Neural progenitor cell (in vitro differentiated cells): ENCODE data around the gene GDI1. TPM values are rescaled to one million over a fixed set of nuclear protein-coding genes. Genes with fewer than 3 reads are reported as not detected.
"Not testable (repeated sequence)": the region's sequence is repeated elsewhere in the genome, so short reads cannot be mapped to it uniquely, and the experiment has no call there.

ENCODE experiments used
- DNase-seq: peaks from one replicate; pipeline ENCODE4 v3.0.0-alpha.2; 2016; ENCODE audit warnings: low spot score
- H2AFZ ChIP-seq: fragments of 200-600 bp; sonication (generic); replicated peaks from 2 replicates; pipeline ENCODE4 v1.6.1; 2016; ENCODE audit warnings: antibody characterized with exemption
- H3F3A ChIP-seq: fragments of 200-600 bp; sonication (generic); 2 replicates; pipeline ENCODE4 v1.6.1; 2016; ENCODE audit warnings: antibody characterized with exemption, low read depth
- H3K27ac ChIP-seq: fragments of 200-600 bp; sonication (generic); 2 replicates; pipeline ENCODE4 v1.5.1; 2016; ENCODE audit warnings: mild to moderate bottlenecking
- H3K27me3 ChIP-seq: fragments of 200-600 bp; sonication (generic); 2 replicates; pipeline ENCODE4 v1.6.1; 2016; ENCODE audit warnings: mild to moderate bottlenecking, moderate library complexity
- H3K36me3 ChIP-seq: fragments of 200-600 bp; sonication (generic); 2 replicates; pipeline ENCODE4 v1.5.1; 2016
- H3K4me1 ChIP-seq: fragments of 200-600 bp; sonication (generic); 2 replicates; pipeline ENCODE4 v1.6.1; 2016; ENCODE audit warnings: mixed run types
- H3K4me2 ChIP-seq: fragments of 200-600 bp; sonication (generic); 2 replicates; pipeline ENCODE4 v1.6.1; 2016
- H3K4me3 ChIP-seq: fragments of 200-600 bp; sonication (generic); 2 replicates; pipeline ENCODE4 v1.5.1; 2016
- H3K79me2 ChIP-seq: fragments of 200-600 bp; sonication (generic); 2 replicates; pipeline ENCODE4 v1.6.1; 2016; ENCODE audit warnings: low read depth
- H3K9ac ChIP-seq: fragments of 200-600 bp; sonication (generic); 2 replicates; pipeline ENCODE4 v1.6.1; 2016
- H3K9me3 ChIP-seq: fragments of 200-600 bp; sonication (generic); 2 replicates; pipeline ENCODE4 v1.5.1; 2016; ENCODE audit warnings: low read depth
- H4K20me1 ChIP-seq: fragments of 200-600 bp; sonication (generic); 2 replicates; pipeline ENCODE4 v1.6.1; 2016; ENCODE audit warnings: low read depth
- H3K27ac Mint-ChIP-seq: 3 replicates; pipeline ENCODE4 v1.8.0; 2021; ENCODE audit warnings: mixed read lengths
- H3K27me3 Mint-ChIP-seq: 2 replicates; pipeline ENCODE4 v1.8.0; 2022; ENCODE audit warnings: low read depth, mild to moderate bottlenecking, inconsistent platforms, moderate library complexity, mixed read lengths; ENCODE audit not compliant: insufficient read depth
- H3K36me3 Mint-ChIP-seq: 3 replicates; pipeline ENCODE4 v1.8.0; 2021; ENCODE audit warnings: mixed read lengths
- H3K4me1 Mint-ChIP-seq: 3 replicates; pipeline ENCODE4 v1.8.0; 2021; ENCODE audit warnings: mixed read lengths
- H3K4me3 Mint-ChIP-seq: 3 replicates; pipeline ENCODE4 v1.8.0; 2021; ENCODE audit warnings: mild to moderate bottlenecking, moderate library complexity, mixed read lengths
- H3K9me3 Mint-ChIP-seq: 3 replicates; pipeline ENCODE4 v1.8.0; 2020; ENCODE audit warnings: mixed read lengths
- EZH2 ChIP-seq: fragments of 200-600 bp; sonication (generic); IDR thresholded peaks from 2 replicates; pipeline ENCODE4 v1.6.1; 2017; ENCODE audit warnings: antibody characterized with exemption, mild to moderate bottlenecking, moderate library complexity
- EZH2phosphoT487 ChIP-seq: fragments of 200-600 bp; sonication (generic); IDR thresholded peaks from 2 replicates; pipeline ENCODE4 v1.6.1; 2017; ENCODE audit warnings: antibody characterized with exemption
- total RNA-seq: library from RNA; depleted of rRNA; stranded (reverse); fragments of >200 nt; gene quantifications from 2 replicates; pipeline ENCODE4 v1.2.3, GENCODE V29; 2015; ENCODE audit warnings: low replicate concordance
- TF ChIP-seq, protein P1 (sequence below): fragments of 200-600 bp; sonication (generic); IDR thresholded peaks from 2 replicates; pipeline ENCODE4 v1.5.1; 2017; ENCODE audit warnings: antibody characterized with exemption, mild to moderate bottlenecking

Gene GDI1
- total RNA-seq, 1 donor from 2014 or later, result 119 TPM

DNA sequence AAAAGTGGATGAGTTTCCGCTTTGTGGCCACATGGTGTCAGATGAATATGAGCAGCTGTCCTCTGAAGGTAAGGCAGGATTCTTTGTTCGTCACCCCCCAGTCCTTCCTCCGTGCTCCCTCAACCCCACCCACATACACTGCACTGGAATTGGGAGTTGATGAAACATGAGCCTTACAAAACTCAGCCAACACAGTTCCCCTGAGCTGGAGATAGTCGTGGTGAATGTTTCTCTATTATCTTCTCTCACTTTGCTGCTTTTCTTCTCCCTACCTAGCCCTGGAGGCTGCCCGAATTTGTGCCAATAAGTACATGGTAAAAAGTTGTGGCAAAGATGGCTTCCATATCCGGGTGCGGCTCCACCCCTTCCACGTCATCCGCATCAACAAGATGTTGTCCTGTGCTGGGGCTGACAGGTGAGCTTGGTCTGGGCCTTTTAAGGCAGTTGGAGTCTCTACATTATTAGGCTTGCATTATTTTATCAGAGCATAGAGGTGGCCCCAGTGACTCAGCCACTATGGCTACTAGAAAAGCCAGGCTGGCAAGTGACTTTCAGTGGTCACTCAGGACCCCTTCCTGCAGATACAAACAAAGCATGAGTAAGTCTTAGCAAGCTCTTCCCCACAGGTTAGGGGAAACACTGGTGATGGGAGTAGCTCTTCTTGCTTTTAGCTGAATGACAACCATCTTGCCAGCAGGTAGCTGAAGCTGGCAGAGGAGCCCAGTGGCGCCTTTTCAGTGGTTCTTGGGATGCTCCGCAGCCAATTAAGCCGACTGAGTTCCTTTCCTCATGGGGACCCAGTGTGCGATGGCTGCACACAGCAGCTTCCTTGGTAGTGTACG is 37.2 kb upstream of the GDI1 start:
- Mint-ChIP-seq H3K36me3 (peaks cover 15% of the 10 kb centered on the region), H3K27me3 (peaks cover 16% of the 10 kb centered on the region), H3K4me1 (peaks cover 13% of the 10 kb centered on the region), H3K4me3 (peak overlapping the region; percentile 98), H3K27ac (peak overlapping the region; percentile 66), H3K9me3 (peaks cover 24% of the 10 kb centered on the region)
- Histone ChIP-seq H3K4me1 (no peaks in the 10 kb centered on the region), H3K79me2 (peaks cover 20% of the 10 kb centered on the region), H3K9ac (no peak overlapping the region), H3K27ac (no peak overlapping the region), H2AFZ (no peak overlapping the region), H3K4me2 (peak overlapping the region; percentile 87), H3K27me3 (no peaks in the 10 kb centered on the region), H3K9me3 (no peaks in the 10 kb centered on the region), H3F3A (peaks cover 50% of the 10 kb centered on the region), H3K4me3 (peak overlapping the region; percentile 78), H4K20me1 (peaks cover 23% of the 10 kb centered on the region), H3K36me3 (no peaks in the 10 kb centered on the region)
- TF ChIP-seq EZH2phosphoT487 (no peak), EZH2 (no peak)
- TF ChIP-seq, protein P1, sequence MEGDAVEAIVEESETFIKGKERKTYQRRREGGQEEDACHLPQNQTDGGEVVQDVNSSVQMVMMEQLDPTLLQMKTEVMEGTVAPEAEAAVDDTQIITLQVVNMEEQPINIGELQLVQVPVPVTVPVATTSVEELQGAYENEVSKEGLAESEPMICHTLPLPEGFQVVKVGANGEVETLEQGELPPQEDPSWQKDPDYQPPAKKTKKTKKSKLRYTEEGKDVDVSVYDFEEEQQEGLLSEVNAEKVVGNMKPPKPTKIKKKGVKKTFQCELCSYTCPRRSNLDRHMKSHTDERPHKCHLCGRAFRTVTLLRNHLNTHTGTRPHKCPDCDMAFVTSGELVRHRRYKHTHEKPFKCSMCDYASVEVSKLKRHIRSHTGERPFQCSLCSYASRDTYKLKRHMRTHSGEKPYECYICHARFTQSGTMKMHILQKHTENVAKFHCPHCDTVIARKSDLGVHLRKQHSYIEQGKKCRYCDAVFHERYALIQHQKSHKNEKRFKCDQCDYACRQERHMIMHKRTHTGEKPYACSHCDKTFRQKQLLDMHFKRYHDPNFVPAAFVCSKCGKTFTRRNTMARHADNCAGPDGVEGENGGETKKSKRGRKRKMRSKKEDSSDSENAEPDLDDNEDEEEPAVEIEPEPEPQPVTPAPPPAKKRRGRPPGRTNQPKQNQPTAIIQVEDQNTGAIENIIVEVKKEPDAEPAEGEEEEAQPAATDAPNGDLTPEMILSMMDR, result no peak
- no peak for DNase-seq

DNA sequence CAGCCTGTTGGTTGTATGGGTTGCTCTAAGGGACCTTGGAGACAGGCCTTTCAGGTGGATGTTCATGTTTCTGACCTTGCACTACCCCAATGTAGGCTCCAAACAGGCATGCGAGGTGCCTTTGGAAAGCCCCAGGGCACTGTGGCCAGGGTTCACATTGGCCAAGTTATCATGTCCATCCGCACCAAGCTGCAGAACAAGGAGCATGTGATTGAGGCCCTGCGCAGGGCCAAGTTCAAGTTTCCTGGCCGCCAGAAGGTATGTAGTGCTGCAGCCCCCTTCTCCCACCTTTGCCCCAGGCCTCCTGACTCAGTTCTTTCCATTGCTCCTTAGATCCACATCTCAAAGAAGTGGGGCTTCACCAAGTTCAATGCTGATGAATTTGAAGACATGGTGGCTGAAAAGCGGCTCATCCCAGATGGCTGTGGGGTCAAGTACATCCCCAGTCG is 36.6 kb upstream of the GDI1 start:
- not testable (repeated sequence) for H3K9me3 ChIP-seq, H3K4me1 ChIP-seq, H3K4me2 ChIP-seq, H3K4me3 ChIP-seq, H3K27me3 ChIP-seq, H3K9ac ChIP-seq, H3K27ac ChIP-seq, H2AFZ ChIP-seq, H3K27ac Mint-ChIP-seq, H3K36me3 ChIP-seq, DNase-seq
- peaks cover 13% of the 10 kb centered on the region for H3K4me1 Mint-ChIP-seq
- H3K27me3 Mint-ChIP-seq, result peaks cover 16% of the 10 kb centered on the region
- H3K36me3 Mint-ChIP-seq, result peaks cover 15% of the 10 kb centered on the region
- Histone ChIP-seq H4K20me1 (peaks cover 23% of the 10 kb centered on the region), H3K79me2 (peaks cover 20% of the 10 kb centered on the region), H3F3A (peaks cover 50% of the 10 kb centered on the region)
- H3K9me3 Mint-ChIP-seq, result peaks cover 24% of the 10 kb centered on the region
- peak overlapping the region; percentile 38 for H3K4me3 Mint-ChIP-seq

DNA sequence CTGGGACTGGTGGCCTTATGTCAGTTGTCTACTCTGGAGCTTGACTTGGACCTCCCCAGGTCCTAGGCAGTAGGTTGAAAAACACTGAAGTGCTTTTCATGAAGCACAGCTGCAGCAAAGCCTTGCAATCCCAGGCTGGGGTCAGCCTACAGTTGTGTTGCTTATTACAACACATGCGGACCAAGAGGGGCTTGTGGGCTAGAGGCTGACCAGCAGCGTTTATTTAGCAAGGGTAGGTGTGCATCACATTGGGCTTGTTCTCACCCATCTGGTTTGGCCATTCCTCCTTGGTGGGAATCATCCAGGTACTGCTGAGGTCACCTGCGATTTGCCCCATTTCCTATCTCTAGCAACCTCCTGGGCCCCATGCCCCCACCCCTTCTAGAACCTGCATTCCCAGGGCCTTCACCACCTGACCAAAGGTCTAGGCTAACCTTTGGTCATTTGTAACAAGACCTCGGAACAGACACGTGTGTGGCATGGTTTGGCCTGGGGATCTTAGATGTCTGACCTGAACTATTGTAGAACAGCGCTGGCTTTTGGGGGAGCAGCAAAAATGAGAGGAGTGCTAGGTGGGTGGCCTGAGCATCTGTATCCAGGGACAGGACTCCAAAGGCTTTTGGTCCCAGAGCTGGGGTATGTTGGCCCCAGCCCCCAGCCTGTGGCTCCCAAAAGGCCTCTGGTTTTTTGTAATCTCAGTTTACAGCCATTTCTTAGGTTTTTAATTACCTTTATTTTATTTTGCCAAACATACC is 35.7 kb upstream of the GDI1 start:
- Mint-ChIP-seq H3K4me3 (peak overlapping the region; percentile 55), H3K27me3 (peaks cover 14% of the 10 kb centered on the region), H3K4me1 (peaks cover 13% of the 10 kb centered on the region), H3K9me3 (peaks cover 26% of the 10 kb centered on the region), H3K36me3 (peaks cover 15% of the 10 kb centered on the region), H3K27ac (no peak overlapping the region)
- TF ChIP-seq, protein P1, result no peak
- TF ChIP-seq EZH2phosphoT487 (no peak), EZH2 (no peak)
- Histone ChIP-seq H3K4me1 (no peaks in the 10 kb centered on the region), H3K4me3 (no peak overlapping the region), H3K9ac (no peak overlapping the region), H4K20me1 (peaks cover 23% of the 10 kb centered on the region), H3K9me3 (no peaks in the 10 kb centered on the region), H3K36me3 (no peaks in the 10 kb centered on the region), H2AFZ (no peak overlapping the region), H3K27me3 (no peaks in the 10 kb centered on the region), H3K27ac (no peak overlapping the region), H3K4me2 (no peak overlapping the region), H3F3A (peaks cover 50% of the 10 kb centered on the region), H3K79me2 (peaks cover 20% of the 10 kb centered on the region)
- no peak for DNase-seq
